Measurements from ENCODE around the gene PATE1.

GRCh38 chr11:125763483-125763882 is 17.4 kb downstream of the PATE1 start:
- no peak for TF ChIP-seq CTCF (IDR thresholded peaks at IDR 0.05; ENCODE audit: poor library complexity)
- TF ChIP-seq EZH2 (IDR thresholded peaks at IDR 0.05; ENCODE audit: borderline replicate concordance), result no peak
